Kidney tubule cell (primary cell): ENCODE measurements around the gene RPH3AL.
"Not testable (repeated sequence)": the region's sequence is repeated elsewhere in the genome, so short reads cannot be mapped to it uniquely, and the experiment has no call there.

ENCODE experiments used
- DNase-seq: peaks from one replicate; pipeline ENCODE4 v3.0.0-alpha.2; 2018; ENCODE audit warnings: low spot score

Gene RPH3AL

GRCh38 chr17:379531-380465, 27.2 kb upstream of the RPH3AL start:
- no peak for DNase-seq

GRCh38 chr17:378068-378467, 25.5 kb upstream of the RPH3AL start:
- no peak for DNase-seq

GRCh38 chr17:376936-377863, 24.6 kb upstream of the RPH3AL start:
- no peak for DNase-seq

GRCh38 chr17:373613-374230, 21.1 kb upstream of the RPH3AL start:
- peak; percentile 34 for DNase-seq

- no peak for DNase-seq
Observed at GRCh38 chr17:372157-373152, 19.8 kb upstream of the RPH3AL start.

GRCh38 chr17:371583-371982, 19.0 kb upstream of the RPH3AL start:
- no peak for DNase-seq

GRCh38 chr17:367656-368055, 15.0 kb upstream of the RPH3AL start:
- not testable (repeated sequence) for DNase-seq

GRCh38 chr17:366657-367615, 14.3 kb upstream of the RPH3AL start:
- not testable (repeated sequence) for DNase-seq

GRCh38 chr17:364766-365165, 12.2 kb upstream of the RPH3AL start:
- DNase-seq, result no peak

- DNase-seq, result no peak
Observed at GRCh38 chr17:364308-364707, 11.7 kb upstream of the RPH3AL start.

- DNase-seq, result no peak
Observed at GRCh38 chr17:362721-363120, 10.1 kb upstream of the RPH3AL start.

- no peak for DNase-seq
Observed at GRCh38 chr17:360092-360750, 7.6 kb upstream of the RPH3AL start.

- no peak for DNase-seq
Observed at GRCh38 chr17:358491-359151, 6.0 kb upstream of the RPH3AL start.

GRCh38 chr17:357644-358043, 5.0 kb upstream of the RPH3AL start:
- DNase-seq, result no peak

GRCh38 chr17:356671-357434, 4.2 kb upstream of the RPH3AL start:
- DNase-seq, result no peak

- peak; percentile 85 for DNase-seq
Observed at GRCh38 chr17:354651-355556, 2.3 kb upstream of the RPH3AL start.

- DNase-seq, result no peak
Observed at GRCh38 chr17:353838-354234, 1.2 kb upstream of the RPH3AL start.
